ENCODE data around the gene BCL2.

DNA sequence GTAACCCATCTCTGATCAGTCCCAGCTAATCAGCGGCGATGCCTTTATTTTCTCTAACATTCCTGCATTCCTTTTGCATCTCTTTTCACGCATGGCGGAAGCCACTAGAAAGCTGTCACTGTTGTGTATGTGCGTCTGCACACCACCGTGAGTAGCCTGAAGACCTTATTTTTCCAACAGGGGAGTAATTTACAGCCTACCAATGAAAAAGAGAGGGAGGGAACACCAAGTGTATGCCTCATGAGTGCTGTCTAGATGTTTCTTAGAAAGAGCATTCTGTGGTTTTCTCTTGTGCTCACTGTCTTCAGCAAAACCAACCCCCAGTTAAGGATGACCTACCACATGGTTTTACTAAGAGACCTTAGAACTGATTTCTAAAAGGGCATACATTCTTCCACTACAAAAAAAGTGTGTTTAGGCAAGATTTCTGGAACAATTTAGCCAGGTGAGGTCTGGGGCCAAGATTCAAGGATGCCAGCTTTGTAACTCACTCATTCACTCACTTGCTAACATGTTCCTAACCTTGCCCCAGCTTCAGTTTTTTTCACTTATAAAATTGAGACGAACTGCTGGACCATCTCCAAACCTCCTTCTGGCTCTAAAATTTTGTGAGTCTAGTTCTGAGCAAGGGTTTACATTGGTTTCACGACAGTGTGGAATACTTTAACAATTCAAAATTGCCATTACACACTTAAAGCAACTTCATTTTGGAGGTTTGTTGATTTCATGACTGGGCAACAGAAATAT, 51.4 kb downstream of the BCL2 start:
- TF ChIP-seq GATA2 (IDR thresholded peaks at IDR 0.05; ENCODE audit: low read depth, low read length) (no peak), GATA3 (IDR thresholded peaks at IDR 0.05; ENCODE audit: low read depth, low read length) (no peak)
